AG09309 (cell line): ENCODE data around the gene VAT1L.

ENCODE experiments used
- DNase-seq: peaks from one replicate; pipeline ENCODE4 v3.0.0-alpha.2; 2010; ENCODE audit warnings: low read depth
- H3K4me3 ChIP-seq: 2 replicates; pipeline ENCODE4 v1.5.1; 2011; ENCODE audit warnings: mild to moderate bottlenecking, low read depth, low read length, moderate library complexity; ENCODE audit not compliant: control insufficient read depth
- TF ChIP-seq, protein P1 (sequence below): IDR thresholded peaks from 2 replicates; pipeline ENCODE4 v1.5.1; 2011; ENCODE audit warnings: mild to moderate bottlenecking, low read depth, low read length, inconsistent platforms; ENCODE audit not compliant: insufficient read depth, control insufficient read depth; ENCODE audit errors: missing control alignments

VAT1L gene

DNA sequence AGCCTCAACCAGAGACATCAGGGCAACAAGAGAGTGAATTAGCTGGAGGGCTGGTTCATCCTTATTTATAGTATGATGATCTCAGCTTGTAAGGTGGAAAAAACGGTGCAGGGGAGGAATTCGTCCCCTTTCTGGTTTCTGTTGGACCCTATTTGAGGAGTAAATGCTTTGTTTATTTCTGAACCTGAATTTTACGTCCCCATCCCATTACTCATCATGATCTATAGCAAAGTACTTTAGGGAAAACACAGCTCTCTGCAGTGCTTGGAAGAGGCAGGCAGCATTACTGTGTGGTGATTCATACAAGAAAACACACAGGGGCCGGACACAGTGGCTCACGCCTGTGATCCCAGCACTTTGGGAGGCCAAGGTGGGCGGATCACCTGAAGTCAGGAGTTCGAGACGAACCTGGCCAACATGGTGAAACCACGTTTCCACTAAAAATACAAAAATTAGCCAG is 8.0 kb upstream of the VAT1L start:
- no peak overlapping the region for H3K4me3 ChIP-seq
- DNase-seq, result peak; percentile 52
- TF ChIP-seq, protein P1, sequence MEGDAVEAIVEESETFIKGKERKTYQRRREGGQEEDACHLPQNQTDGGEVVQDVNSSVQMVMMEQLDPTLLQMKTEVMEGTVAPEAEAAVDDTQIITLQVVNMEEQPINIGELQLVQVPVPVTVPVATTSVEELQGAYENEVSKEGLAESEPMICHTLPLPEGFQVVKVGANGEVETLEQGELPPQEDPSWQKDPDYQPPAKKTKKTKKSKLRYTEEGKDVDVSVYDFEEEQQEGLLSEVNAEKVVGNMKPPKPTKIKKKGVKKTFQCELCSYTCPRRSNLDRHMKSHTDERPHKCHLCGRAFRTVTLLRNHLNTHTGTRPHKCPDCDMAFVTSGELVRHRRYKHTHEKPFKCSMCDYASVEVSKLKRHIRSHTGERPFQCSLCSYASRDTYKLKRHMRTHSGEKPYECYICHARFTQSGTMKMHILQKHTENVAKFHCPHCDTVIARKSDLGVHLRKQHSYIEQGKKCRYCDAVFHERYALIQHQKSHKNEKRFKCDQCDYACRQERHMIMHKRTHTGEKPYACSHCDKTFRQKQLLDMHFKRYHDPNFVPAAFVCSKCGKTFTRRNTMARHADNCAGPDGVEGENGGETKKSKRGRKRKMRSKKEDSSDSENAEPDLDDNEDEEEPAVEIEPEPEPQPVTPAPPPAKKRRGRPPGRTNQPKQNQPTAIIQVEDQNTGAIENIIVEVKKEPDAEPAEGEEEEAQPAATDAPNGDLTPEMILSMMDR, result no peak

DNA sequence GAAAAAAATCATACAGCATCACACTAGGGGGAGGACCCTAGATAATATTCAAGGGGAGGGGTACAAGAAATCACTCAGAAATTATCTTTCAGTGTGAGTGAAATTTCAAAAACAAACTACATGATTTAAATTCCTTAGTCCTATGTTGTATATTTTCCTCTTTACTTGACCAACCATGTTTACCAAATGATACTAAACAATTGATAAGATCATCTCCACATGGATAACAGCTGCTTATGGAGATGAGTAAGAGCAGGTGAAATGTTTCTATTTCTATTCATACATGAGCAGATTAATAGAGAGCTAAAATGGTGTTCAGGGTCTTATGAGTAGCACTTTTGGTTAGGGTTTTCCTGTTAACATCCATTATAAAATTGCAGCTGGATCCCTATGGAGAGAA is 7.3 kb upstream of the VAT1L start:
- no peak for DNase-seq
- TF ChIP-seq, protein P1, result no peak
- H3K4me3 ChIP-seq, result no peak overlapping the region

DNA sequence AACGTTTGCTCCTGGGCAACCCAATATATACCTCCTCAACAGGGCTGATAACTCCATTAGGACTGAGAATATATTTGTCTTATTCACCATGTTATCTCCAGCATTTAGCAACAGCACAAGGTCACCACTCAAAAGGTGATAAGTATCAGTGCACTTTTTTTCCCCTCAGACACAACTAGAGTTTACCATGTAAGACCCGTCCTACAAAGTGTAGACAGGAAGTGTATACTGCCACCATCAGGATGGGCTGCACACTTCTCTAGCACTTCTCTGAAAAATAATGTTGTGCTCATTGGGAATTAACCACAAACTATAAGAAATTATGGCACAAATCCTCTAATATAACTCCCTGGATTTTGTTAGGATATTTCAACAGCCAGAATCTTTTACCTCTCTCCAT is 5.7 kb upstream of the VAT1L start:
- H3K4me3 ChIP-seq, result no peak overlapping the region
- no peak for DNase-seq
- TF ChIP-seq, protein P1, result peak; percentile 45

DNA sequence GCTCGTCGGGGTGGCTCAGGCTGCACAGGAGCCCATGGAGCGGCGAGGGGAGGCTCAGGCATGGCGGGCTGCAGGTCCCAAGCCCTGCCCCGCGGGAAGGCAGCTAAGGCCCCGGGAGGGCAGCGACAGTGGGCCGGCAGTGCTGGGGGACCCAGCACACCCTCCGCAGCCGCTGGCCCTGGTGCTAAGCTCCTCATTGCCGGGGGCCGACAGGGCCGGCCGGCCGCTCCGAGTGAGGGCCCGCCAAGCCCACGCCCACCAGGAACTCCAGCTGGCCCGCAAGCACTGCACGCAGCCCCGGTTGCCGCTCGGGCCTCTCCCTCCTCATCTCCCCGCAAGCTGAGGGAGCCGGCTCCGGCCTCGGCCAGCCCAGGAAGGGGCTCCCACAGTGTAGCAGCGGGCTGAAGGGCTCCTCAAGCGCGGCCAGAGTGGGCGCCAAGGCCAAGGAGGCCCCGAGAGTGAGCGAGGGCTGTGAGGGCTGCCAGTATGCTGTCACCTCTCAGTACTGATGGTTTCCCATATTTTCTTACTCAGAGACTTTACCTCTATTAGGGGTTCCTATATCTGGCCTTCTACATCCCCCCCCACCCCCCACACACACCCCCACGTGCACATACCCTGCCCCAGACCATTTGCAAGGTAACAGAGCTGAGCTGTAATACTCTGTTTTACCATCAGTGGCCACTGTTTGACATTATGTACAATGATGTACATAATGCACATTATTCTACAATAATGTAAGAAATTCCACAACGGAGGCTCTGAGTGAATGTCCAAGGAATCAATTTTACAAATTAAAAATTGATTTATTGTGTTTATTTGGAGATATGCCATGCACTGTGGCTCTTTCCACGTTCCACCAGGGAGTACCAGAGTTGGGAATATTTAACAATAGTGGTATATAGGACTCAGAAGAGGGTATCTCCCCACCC is 3.7 kb upstream of the VAT1L start:
- DNase-seq, result no peak
- TF ChIP-seq, protein P1, result peak; percentile 15
- no peak overlapping the region for H3K4me3 ChIP-seq

DNA sequence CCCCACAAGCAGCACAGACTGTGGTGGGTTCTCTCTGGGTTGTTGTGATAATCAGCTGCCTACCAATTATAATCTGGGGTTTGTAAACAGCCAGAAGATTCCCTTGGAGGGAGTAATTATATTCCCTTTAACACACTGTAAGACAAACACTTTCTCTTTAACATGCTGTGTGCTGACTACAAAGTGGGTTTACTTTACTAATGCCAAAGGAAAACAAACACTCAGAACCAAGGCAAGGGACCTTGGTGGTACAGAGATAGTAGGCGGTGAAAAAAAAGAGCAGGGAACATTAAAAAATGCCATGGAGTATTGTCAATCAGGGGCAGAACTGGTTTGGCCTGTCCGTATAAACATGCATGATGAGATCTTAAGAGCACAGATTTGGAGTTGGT is 3.0 kb upstream of the VAT1L start:
- no peak overlapping the region for H3K4me3 ChIP-seq
- no peak for DNase-seq
- TF ChIP-seq, protein P1, result no peak

DNA sequence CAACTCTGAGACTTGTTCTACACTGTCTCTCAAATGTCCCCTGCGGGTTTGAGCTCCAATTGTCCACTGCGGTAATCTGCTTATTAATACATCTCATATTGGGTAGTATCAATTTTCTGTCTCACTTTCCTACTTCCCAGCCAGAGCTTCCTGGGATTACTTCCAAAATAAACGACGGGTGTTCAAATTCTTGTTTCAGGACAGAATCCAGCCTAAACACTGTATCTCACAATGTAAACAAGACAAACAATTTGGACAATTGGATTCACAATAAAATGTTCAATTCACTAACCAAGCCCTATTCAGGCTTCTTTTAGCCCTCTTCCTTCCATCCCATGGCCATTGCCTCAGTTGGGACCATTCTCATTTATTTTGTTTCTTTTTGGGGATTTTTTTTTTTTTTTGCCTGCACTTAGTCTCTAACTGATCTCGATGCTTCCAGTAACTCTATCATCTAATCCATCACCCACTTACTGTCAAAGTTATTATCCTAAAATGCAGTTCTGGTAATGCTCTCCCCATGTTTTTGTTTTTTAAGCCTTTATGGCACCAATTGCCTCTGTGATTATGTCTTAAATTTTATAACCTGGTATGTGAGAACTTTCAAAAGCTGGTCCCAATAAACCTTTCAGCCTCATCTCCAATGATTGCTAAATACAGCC is 2.0 kb upstream of the VAT1L start:
- no peak overlapping the region for H3K4me3 ChIP-seq
- TF ChIP-seq, protein P1, result no peak
- DNase-seq, result no peak
